Brain microvascular endothelial cell (primary cell): ENCODE data around the gene GNG11.
A peak's percentile ranks its signal among the peaks of the same experiment; 100 is the strongest.

Source experiments
- DNase-seq: peaks from one replicate; pipeline ENCODE4 v3.0.0-alpha.2; 2020
- H3K27ac ChIP-seq: fragments of 250-450 bp; sonication (Bioruptor Pico); 2 replicates; pipeline ENCODE4 v1.5.1; 2020; ENCODE audit warnings: mild to moderate bottlenecking, moderate library complexity
- H3K27me3 ChIP-seq: fragments of 250-450 bp; sonication (Bioruptor Pico); replicated peaks from 2 replicates; pipeline ENCODE4 v1.5.1; 2020; ENCODE audit warnings: mild to moderate bottlenecking
- H3K36me3 ChIP-seq: fragments of 250-450 bp; sonication (Bioruptor Pico); replicated peaks from 2 replicates; pipeline ENCODE4 v1.5.1; 2020; ENCODE audit warnings: mild to moderate bottlenecking
- H3K4me3 ChIP-seq: 2 replicates; pipeline ENCODE4 v1.5.1; 2011; ENCODE audit warnings: low read depth, mild to moderate bottlenecking, control low read depth, low read length, moderate library complexity
- in situ Hi-C: cut with HindIII; loops from 2 replicates; pipeline ENCODE4 v1.10.0; 2017; ENCODE audit warnings: low sequenced_read_pairs, low pct_ligation_motif_present
- TF ChIP-seq, protein P1 (sequence below): IDR thresholded peaks from 2 replicates; pipeline ENCODE4 v1.5.1; 2011; ENCODE audit warnings: low read depth, mild to moderate bottlenecking, moderate library complexity, low read length, control low read depth, inconsistent platforms; ENCODE audit errors: missing control alignments

GNG11 gene

GRCh38 chr7:93921607-93922566, at the start of gene GNG11:
Gene GNG11, plus strand, starts transcription at chr7:93921735. Its CDS starts 403 bp downstream, at chr7:93922138.
- in situ Hi-C loops: no loop called here
- no peaks in the 10 kb centered on the region for H3K27me3 ChIP-seq
- H3K36me3 ChIP-seq: peaks cover 11% of the 10 kb centered on the region
- H3K27ac ChIP-seq: peak within 1 kb of the TSS; percentile 73
- TF ChIP-seq, protein P1, sequence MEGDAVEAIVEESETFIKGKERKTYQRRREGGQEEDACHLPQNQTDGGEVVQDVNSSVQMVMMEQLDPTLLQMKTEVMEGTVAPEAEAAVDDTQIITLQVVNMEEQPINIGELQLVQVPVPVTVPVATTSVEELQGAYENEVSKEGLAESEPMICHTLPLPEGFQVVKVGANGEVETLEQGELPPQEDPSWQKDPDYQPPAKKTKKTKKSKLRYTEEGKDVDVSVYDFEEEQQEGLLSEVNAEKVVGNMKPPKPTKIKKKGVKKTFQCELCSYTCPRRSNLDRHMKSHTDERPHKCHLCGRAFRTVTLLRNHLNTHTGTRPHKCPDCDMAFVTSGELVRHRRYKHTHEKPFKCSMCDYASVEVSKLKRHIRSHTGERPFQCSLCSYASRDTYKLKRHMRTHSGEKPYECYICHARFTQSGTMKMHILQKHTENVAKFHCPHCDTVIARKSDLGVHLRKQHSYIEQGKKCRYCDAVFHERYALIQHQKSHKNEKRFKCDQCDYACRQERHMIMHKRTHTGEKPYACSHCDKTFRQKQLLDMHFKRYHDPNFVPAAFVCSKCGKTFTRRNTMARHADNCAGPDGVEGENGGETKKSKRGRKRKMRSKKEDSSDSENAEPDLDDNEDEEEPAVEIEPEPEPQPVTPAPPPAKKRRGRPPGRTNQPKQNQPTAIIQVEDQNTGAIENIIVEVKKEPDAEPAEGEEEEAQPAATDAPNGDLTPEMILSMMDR: no peak
- peak; percentile 61 for DNase-seq
- H3K4me3 ChIP-seq: peak within 1 kb of the TSS; percentile 82

GRCh38 chr7:93873998-93874574, 47.4 kb upstream of the GNG11 start:
- H3K27ac ChIP-seq: no peak overlapping the region
- TF ChIP-seq, protein P1: no peak
- no peaks in the 10 kb centered on the region for H3K27me3 ChIP-seq
- no peak overlapping the region for H3K4me3 ChIP-seq
- no peak for DNase-seq
- H3K36me3 ChIP-seq: no peaks in the 10 kb centered on the region
- in situ Hi-C loops: no loop called here

DNA sequence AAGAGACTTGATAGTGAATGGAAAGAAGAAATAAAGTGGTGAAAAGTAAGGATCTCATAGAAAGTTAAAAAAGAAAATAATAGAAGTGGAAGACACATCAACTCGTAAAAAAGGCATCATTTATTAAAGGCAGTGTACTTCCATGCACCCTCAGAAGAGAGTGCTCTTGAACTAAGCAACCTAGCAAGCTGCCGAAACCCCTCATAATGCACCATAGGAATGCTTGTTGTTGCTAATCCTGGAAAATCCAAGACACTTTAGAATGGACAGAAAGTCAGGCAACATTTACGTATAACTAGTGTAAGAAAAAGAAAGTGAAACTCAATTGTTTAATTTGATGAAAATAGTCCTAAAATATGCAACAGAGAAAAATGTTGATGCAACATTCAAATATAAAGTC, 43.8 kb upstream of the GNG11 start:
- DNase-seq: no peak
- Histone ChIP-seq H3K4me3 (no peak overlapping the region), H3K27me3 (no peaks in the 10 kb centered on the region), H3K27ac (no peak overlapping the region), H3K36me3 (no peaks in the 10 kb centered on the region)
- TF ChIP-seq, protein P1: no peak
- in situ Hi-C loops: no loop called here

DNA sequence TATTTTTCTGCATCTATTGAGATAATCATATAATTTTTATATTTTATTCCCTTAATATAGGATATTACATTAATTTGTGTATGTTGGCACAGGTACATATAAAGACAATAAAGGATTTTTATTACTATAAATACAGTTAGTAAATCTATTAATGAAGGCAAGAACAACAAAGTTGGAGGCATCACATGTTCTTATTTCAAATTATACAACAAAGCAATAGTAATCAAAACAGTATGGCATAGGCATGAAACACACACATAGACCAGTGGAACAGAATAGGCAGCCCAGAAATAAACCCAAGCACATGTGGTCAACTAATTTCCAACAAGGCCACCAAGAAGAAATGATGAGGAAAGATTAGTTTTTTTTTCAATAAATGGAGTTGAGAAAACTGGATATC, 42.2 kb upstream of the GNG11 start:
- H3K4me3 ChIP-seq: no peak overlapping the region
- in situ Hi-C loops: no loop called here
- no peak for DNase-seq
- TF ChIP-seq, protein P1: no peak
- H3K27me3 ChIP-seq: no peaks in the 10 kb centered on the region
- no peaks in the 10 kb centered on the region for H3K36me3 ChIP-seq
- H3K27ac ChIP-seq: no peak overlapping the region

GRCh38 chr7:93882468-93882867, 39.1 kb upstream of the GNG11 start:
- TF ChIP-seq, protein P1: no peak
- in situ Hi-C loops: no loop called here

More at GRCh38 chr7:93882468-93882867, 39.1 kb upstream of the GNG11 start:
- Histone ChIP-seq H3K4me3 (no peak overlapping the region), H3K27me3 (no peaks in the 10 kb centered on the region), H3K27ac (no peak overlapping the region), H3K36me3 (no peaks in the 10 kb centered on the region)
- DNase-seq: no peak
